Bronchial epithelial cell (primary cell): ENCODE measurements around the gene SLC16A10. TPM values are rescaled to one million over a fixed set of nuclear protein-coding genes. Genes with fewer than 3 reads are reported as not detected.

Source experiments
- DNase-seq: peaks from one replicate; pipeline ENCODE4 v3.0.0-alpha.2; 2010; ENCODE audit warnings: low read depth
- FAIRE-seq: peaks from 2 replicates; lab custom pipeline; 2011; peaks lifted over from hg19 to GRCh38; lab: Jason Lieb, UNC
- H3K27me3 ChIP-seq: 2 replicates; pipeline ENCODE4 v1.5.1; 2011; ENCODE audit warnings: low read length; ENCODE audit not compliant: control insufficient read depth, insufficient read depth
- H3K36me3 ChIP-seq: 2 replicates; pipeline ENCODE4 v1.5.1; 2011; ENCODE audit warnings: low read length; ENCODE audit not compliant: control insufficient read depth, insufficient read depth
- H3K4me3 ChIP-seq: 2 replicates; pipeline ENCODE4 v1.5.1; 2011; ENCODE audit warnings: mild to moderate bottlenecking, low read depth, low read length, control low read depth
- CTCF ChIP-seq: IDR thresholded peaks from 2 replicates; pipeline ENCODE4 v1.5.1; 2011; ENCODE audit warnings: mild to moderate bottlenecking, moderate library complexity, low read length, control low read depth, inconsistent platforms; ENCODE audit not compliant: insufficient read depth, severe bottlenecking
- total RNA-seq: library from RNA; depleted of rRNA; stranded (reverse); fragments of >200 nt; gene quantifications from 2 replicates; pipeline ENCODE4 v1.2.1, GENCODE V29; 2014

Gene SLC16A10
- total RNA-seq, 1 donor from 2014 or later = 0.26 TPM

- FAIRE-seq (no peak), DNase-seq (no peak)
- H3K27me3 ChIP-seq = no peaks in the 10 kb centered on the region
- no peak overlapping the region for H3K4me3 ChIP-seq
- H3K36me3 ChIP-seq = no peaks in the 10 kb centered on the region
- no peak for TF ChIP-seq CTCF
Observed at GRCh38 chr6:111175109-111175508, 87.8 kb downstream of the SLC16A10 start.

DNA sequence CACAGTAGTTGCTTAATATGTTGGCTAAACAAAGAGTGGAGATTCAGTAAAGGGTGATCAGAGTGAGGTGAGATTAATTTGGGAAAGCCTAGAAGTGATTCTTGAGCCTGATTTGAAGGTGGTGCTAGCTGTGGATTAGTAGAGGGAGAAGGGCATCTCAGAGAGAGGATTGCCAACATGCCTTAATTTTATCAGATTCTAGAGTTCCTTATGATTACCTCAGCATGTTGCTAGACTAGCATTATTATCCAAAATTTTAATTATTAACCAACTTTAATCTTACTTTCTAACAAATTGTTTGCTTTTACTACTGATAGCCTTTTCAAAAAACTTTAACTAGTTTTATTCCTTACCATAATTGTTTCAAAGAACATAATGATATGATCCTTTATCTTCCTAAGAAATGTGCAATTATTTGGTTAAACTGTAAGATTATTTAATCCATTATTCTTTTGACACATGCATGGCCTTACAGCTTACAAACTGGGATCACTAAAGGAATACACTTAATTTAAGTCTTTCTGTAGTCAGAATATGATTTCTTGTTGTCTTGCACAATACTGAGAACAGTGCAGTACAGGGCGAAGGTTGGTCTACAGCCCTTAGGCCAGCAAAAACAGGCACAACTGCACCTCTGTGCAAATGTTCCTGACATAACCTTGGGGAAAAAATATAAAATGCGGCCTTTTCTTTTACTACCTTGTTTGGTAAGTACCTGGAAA is 88.9 kb downstream of the SLC16A10 start:
- Histone ChIP-seq H3K4me3 (no peak overlapping the region), H3K27me3 (no peaks in the 10 kb centered on the region), H3K36me3 (no peaks in the 10 kb centered on the region)
- TF ChIP-seq CTCF = no peak
- no peak for DNase-seq
- FAIRE-seq = no peak

- no peak overlapping the region for H3K4me3 ChIP-seq
- no peak for TF ChIP-seq CTCF
- H3K27me3 ChIP-seq = no peaks in the 10 kb centered on the region
- DNase-seq = no peak
- no peaks in the 10 kb centered on the region for H3K36me3 ChIP-seq
- FAIRE-seq = no peak
Observed at GRCh38 chr6:111176760-111177099, 89.4 kb downstream of the SLC16A10 start.

- Histone ChIP-seq H3K27me3 (no peaks in the 10 kb centered on the region), H3K4me3 (no peak overlapping the region), H3K36me3 (no peaks in the 10 kb centered on the region)
- TF ChIP-seq CTCF = no peak
- no peak for DNase-seq
- FAIRE-seq = no peak
Observed at GRCh38 chr6:111177131-111177530, 89.8 kb downstream of the SLC16A10 start.

DNA sequence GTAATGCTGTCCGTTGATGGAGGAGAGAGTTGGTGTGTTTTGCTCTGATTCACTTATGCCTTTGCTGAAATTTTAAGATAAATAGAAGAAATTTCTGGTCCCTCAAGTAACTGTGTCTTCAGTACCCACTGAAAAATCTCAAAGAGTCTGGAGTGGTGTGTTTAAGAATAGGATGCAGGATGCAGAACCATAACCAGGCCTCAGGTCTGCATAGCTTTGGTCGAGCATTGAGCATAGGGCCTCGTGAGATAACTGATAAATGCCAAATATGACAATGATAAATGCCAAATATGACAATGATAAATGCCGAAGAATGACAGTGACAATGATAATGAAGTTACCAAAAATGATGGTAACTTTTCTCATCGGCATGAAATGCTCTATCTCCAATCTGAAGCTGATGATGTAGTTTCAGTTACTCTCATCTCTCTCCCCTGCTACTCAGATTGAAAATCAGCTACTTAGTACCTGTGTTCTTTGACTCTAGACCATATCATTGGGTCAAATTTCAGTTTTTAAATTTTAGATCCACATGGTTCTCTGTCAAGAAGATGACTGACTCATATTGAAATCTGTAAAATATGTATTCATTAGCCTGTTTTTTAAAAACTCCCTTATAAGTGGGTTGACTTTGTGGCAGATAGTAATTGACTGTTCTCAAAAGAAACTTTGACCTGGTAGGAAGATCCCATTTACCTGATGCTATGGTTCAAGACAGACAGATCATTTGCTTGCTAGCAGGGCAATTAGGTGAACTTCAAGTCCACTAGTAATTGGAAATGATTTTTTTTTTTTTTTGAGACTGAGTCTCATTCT is 96.6 kb downstream of the SLC16A10 start:
- Histone ChIP-seq H3K27me3 (peaks cover 3% of the 10 kb centered on the region), H3K4me3 (no peak overlapping the region), H3K36me3 (no peaks in the 10 kb centered on the region)
- no peak for TF ChIP-seq CTCF
- DNase-seq = no peak
- no peak for FAIRE-seq
